HL-60/S4 treated with retinoic acid at 250 ng/mL for 4 days and 3 days (cell line): Measurements from ENCODE around the gene ABHD12B.
"Not testable (repeated sequence)": the region's sequence is repeated elsewhere in the genome, so short reads cannot be mapped to it uniquely, and the experiment has no call there.

Experiments
- in situ Hi-C: fragments of 300-500 bp; cut with MboI; formaldehyde crosslinking; loops from 2 replicates; pipeline ENCODE4 v1.7.0; 2022; ENCODE audit warnings: low sequenced_read_pairs

The ABHD12B gene

DNA sequence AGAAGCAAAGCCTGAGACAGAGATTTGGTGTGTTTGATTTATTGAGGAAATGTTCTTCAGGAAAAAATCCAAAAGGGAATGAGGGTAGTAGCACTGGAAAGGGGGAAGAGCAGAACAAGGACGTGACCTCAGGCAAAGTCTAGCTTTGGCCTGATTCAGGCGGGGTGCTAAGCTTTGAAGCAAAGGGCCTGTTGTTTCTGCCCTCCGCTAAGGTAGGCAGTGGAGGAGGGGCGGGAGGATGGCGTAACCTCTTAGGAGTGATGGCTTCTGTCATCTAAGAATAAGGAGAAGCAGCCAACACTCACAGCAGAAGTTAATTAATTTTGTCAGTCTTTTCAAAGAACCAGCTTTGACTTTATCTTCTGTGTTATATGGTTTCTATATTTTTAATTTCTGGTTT is 20.4 kb downstream of the ABHD12B start:
- in situ Hi-C loops, result no loop called here

DNA sequence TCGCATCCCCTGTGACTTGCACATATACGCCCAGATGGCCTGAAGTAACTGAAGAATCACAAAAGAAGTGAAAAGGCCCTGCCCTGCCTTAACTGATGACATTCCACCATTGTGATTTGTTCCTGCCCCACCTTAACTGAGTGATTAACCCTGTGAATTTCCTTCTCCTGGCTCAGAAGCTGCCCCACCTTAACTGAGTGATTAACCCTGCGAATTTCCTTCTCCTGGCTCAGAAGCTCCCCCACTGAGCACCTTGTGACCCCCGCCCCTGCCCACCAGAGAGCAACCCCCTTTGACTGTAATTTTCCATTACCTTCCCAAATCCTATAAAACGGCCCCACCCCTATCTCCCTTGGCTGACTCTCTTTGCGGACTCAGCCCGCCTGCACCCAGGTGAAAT is 24.6 kb downstream of the ABHD12B start:
- in situ Hi-C loops, result not testable (repeated sequence)

DNA sequence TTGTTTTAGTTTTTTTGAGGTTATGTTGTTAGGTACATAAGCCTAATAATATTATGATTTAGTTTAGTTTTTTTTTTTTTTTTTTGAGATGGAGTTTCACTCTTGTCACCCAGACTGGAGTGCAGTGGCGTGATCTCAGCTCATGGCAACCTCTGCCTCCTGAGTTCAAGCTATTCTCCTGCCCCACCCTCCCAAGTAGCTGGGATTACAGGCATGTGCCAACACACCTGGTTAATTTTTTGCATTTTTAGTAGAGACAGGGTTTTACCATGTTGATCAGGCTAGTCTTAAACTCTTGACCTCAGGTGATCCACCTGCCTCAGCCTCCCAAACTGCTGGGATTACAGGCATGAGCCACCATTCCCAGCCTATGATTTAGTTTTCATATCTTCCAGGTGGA is 25.2 kb downstream of the ABHD12B start:
- in situ Hi-C loops, result not testable (repeated sequence)

DNA sequence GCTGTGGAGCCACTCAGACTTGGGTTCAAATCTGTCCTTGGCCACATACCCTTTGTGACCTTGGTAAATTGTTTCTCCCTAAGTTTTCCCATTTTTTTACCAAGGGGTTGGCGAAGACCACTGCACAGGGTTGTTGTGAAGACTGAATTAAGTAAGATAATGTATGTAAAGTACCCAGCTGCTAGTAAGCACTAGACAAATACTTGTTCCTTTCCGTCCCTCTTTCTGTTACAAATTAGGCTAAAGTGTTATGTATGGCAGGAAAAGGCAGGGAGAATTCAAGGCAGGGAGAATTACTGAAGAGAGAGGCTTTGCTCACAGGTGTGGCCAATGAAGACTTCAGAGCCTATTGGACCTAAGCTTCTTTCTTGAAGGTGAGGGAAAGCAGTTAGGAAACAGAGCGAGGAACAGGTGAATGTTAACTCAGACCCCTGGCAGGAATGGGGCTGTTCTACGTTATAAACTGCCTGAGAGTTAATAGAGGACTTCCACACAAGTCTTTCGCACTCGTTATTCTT is 25.9 kb downstream of the ABHD12B start:
- in situ Hi-C loops, result no loop called here

DNA sequence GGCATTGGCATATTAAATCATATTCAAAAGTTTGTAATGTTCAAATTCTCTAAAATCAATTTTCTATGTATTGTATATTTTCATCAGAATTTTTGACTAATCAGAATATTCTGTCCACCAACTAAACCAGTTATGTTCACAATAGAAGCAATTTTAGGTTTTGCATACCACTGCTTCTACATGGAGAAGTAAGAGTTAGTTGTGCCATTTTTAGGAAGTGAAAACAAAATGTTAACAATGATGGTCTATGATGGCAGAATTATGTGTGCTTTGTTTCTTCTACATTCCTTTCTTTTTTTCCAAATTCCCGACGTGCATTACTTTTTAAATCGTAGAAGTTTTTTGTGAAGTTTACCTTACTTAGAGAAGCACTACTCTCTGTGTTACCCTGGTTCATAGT is 29.5 kb downstream of the ABHD12B start:
- in situ Hi-C loops, result no loop called here

DNA sequence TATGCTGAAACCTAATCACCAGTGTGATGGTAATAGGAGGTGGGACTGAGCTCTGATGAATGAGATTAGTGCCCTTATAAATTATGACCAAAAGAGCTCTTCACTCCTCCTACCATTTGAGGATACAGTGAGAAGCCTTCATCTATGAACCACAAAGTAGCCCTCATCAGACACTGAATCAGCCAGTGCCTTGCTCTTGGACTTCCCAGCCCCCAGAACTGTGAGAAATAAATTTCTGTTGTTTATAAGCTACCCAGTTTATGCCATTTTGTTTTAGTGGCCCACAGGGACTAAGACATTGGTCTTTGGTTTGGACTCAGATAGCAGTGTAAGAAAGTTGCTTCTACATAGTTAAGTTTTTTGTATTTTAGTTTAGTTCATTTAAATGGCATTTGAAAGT is 32.9 kb downstream of the ABHD12B start:
- in situ Hi-C loops, result no loop called here

DNA sequence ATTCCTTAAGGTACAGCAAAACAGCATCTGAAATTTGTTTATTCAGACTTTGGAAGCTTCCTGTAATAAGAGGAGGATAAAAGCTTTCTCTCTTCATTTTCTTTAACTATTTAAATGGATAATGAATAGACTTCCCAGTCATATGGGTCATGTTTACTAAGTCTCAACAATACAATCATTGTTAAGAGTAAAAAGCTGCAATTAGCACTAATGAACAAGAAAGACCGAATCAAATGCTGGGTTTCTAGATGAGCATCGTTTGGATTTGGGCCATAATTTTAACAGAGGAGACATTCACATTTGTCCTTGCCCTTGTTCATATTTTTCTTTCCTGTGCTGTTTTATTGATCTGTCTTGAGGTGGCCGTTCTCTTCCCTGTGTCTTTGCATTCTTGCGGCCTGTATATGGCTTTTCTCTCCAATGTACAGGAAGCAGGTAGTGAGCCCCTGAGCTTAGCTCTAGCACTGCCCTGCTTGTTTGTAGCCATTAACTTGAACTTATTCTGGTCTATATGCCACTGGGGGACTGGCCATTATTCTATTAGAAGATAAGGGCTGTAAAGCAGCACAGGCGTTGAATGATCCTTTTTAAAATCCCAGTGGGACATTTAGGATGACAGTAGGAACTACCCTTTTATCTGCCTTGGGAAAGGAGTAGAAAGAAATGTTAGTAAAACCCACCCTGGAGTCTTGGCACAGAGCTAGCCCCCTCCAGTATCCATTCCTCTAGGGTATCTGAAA is 34.6 kb downstream of the ABHD12B start:
- in situ Hi-C loops, result no loop called here

DNA sequence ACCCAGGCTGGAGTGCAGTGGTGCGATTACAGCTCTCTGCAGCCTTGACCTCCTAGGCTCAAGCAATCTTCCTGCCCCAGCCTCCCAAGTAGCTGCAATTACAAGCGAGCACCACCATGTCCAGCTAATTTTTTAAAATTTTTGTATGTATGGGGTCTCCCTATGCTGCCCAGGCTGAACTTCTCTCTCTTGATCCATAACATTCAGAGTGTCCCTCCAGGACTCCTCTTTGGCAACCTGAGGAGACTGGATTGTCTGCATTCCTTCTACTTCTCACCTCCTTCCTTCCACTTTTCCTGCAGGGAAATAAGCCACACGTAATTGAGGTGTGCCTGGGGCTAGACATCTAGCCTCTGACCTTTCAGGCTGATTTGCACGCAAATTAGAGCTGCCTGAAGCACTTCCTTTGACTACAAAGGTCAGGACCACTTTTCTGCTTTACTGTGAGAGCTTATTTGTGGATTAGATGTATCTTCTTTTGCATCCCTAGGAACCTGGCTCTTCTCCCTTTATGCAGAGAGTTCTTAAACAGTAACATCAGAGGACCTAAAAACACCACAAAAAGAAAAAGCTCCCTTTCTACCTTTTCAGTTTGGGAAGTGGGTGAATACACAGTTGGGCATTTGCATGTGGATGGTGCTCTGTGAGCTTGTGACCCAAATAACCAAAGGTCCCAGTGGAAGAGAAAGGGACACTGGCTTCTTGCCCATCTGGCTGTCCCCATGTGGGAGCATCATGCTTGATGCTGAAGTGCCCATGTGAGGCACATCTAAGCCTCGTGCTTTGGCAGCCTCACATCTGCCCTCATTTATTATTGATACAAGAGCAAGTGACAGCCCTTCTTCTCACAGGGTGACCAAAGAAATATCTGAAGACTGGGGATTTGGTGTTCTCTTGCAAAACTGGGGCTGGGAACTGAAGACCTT is 38.9 kb downstream of the ABHD12B start:
- in situ Hi-C loops, result no loop called here

DNA sequence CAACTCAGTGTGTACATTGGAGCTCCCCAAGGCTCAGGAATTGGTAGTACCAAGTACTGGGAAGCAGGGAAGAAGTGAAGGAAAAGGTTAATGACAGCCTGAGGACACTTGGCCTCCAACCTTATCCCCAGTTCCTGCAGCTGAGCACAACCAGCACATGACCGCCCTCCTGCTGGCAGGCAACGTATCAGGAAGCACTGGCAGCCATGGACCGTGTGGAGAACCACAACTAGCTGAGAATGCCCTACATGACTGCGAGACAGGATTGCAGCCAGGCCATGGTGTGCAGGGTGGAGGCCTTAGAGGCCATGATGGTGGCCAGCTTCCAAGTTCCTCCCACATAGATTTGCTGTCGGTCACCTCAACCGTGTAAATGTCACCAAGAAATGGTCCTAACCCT is 45.6 kb downstream of the ABHD12B start:
- in situ Hi-C loops, result no loop called here

DNA sequence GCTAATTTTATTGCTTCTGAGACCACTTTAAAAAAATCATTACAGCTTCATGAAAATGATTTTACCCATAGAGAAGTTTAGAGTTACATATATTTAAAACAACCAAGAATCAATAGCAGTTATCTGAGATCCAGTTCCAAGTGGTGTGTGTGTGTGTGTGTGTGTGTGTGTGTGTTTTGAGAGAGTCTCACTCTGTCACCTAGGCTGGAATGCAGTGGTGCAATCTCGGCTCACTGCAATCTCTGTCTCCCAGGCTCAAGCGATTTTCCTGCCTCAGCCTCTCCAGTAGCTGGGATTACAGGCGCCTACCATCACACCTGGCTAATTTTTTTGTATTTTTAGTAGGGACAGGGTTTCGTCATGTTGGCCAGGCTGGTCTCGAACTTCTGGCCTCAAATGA is 47.7 kb downstream of the ABHD12B start:
- in situ Hi-C loops, result not testable (repeated sequence)

DNA sequence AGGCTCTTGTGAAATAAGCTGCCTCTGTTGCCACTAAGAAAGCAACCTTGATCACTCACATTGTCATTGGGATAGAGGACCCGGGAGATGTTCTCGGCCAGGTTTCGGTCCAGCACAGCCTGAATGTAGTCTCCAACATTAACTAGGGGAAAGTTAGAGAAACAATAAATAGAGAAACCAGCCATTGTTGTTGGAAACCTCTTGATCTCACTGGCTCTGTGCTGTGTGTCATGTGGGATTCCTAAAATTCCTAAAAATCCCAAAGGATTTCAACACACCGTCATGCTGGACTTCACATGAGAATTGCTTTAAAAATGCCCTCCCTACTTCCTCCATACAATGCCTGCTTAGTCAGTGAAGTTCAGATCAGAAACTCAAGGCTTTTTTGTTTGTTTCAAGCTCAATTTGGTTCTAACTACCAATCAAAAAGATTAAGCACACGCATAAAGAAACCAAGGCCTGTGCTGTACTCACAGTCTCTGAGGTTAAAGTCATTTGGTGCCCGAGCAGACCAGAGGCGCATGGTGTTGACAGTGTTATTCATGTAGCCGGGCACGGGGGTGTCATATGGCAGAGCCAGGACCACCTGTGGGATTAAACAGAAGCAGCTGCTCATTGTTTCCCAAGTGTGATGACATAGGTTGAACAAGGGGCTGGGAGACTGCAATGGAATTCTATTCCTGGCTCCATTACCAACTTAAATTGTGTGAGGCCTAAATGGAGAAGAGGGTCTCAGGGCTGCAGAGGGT is 48.8 kb downstream of the ABHD12B start:
- in situ Hi-C loops, result no loop called here

DNA sequence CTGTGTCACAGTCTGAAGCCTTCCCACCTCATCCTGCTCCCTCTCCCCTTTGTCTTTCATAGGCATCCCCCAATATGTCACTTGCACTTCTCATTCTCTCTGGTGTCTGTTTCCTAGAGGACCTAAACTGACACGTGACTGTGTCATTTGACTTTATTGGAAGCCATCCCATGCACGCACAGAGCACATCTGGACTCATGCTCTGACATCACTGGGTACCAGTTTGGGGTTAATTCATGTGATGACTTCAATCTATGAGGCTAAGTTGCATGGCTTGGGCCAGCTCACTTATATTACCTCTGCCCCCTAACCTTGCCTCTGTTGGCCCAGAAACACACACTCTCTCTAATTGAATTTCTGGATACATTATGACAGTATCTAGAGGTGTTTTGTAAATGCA is 51.0 kb downstream of the ABHD12B start:
- in situ Hi-C loops, result no loop called here

DNA sequence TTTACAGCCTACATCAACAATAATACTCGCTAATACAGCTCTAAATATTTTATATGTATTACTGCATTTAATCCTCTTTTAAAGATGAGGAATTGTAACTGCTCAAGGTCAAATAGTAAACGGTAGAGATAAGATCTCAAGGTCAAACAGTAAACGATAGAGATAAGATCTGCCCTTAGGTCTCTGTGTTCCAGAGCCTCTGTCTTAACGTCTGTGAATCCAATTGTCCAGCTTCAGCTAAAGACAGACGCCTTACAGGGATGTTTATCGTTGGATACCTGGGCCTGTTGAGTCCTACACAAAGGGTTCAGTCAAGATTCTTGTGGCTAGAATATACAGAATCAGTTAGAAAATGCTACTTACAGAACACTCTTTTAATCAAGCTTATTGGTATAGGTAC is 52.4 kb downstream of the ABHD12B start:
- in situ Hi-C loops, result no loop called here

DNA sequence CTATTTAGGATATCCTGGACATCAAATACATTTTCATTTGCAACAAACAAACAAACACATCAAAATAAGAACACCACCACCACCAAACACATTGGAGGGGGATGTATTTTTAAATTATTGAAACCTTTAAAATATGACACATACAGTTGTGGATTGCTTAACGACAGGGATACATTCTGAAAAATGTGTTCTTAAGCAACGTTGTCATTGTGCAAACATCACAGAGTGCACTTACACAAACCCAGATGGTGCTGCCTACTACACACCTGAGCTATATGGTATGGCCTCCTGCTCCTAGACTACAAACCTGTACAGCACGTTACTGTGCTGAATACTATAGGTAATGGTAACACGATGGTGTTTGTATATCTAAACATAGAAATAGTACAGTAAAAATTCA is 53.0 kb downstream of the ABHD12B start:
- in situ Hi-C loops, result no loop called here

DNA sequence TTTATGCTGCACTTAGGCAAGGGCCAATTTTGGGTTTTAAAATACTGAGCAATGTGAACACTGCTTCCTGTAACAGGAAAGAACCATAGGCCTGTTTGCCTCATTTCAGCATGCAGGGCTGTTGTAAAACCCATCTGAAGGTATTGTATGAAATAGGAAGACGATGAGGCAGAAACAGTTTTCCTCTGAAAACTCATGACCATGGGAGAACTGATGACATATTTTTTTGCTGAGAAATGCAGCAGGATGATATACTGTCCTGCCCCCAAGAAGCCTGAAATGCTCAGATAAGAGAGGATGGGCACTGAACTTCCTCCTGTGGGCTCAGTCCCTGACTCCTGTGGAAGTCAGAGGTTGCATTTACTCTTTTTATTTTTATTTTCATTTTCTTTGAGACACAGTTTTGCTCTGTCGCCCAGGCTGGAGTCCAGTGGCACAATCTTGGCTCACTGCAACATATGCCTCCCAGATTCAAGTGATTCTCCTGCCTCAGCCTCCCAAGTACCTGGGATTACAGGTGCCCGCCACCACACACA is 55.1 kb downstream of the ABHD12B start:
- in situ Hi-C loops, result no loop called here

DNA sequence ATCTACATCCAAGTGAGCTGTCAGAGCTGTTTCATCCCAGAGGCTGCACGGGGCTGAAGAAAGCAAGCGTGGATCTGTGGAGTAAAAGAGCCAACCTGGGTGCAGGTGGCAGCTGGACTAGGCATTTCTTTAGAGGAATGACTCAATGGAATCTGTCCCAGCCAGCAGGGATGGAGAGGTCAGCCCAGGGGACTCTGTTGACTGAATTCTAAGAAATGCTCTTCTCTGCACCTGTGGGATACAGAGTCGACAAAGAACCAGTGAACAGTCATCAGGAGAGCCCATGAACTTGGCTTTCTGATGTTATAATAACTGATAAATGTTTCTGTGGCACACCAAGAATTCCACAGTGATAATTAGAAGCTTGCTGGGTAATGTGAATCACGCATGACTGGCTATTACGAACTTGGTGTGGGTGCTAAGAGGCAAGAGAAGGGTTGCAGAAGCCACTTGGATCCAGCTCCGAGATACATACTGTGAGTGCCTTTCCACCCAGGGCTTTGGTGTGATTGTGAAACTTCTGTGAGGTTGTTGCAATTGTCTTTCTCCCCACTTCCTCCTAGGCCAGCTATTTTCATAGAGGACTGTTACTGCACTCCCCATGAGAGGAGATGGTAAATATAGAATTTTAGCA is 56.3 kb downstream of the ABHD12B start:
- in situ Hi-C loops, result no loop called here

DNA sequence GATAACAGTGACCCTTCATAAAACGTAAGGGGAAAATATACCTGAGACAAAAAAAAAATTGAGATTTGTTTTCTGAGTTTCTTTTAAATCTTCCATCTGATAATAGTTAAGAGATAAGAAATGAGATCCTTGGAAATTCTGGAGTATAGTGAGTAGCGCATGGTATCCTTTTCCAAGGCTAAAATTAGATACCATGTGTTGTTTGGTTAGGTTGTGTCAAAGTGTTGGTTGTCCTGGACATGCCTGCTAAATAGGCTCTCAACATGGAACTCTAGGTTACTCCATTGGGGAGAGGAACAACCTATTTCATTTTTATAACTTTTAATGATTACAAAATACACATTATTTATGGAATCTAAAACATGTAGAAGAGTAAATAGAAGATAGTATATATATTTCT is 57.7 kb downstream of the ABHD12B start:
- in situ Hi-C loops, result no loop called here

DNA sequence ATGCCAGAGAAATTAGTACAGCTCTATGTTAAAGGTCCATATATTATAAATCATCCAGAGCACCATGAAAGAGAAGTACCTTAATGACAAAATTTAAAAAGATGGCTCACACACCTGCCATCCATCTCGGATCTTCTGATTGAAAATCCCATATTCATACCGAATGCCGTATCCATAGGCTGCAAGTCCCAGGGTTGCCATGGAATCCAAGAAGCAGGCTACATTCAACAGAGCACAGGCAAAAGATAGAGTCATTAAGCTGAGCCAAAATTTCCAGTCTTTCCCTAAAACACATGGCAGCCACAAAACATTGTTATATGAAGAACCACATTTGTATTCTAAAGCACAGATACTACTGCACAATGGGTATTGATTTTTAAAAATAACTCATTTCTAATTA is 59.7 kb downstream of the ABHD12B start:
- in situ Hi-C loops, result no loop called here

DNA sequence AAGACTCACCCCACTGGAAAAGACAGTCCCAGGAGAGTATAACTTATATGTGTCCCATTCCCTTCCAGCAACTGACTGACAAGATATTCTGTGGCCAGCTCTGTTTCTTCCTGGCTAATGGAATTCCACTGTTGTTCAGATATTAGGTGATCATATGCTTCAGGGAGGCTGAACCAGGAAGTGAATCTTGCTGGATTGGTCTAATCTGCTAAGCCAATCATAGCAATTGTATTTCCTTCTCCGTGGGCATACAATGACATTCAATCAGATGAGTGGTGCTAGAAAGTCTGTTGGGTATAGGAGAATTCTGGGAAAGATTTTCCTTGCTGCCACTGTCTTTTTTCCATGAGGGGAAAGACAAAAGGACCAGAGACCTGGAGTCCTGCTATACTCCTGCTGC is 60.3 kb downstream of the ABHD12B start:
- in situ Hi-C loops, result no loop called here
